ENCODE measurements around the gene UGT1A9.

The UGT1A9 gene

DNA sequence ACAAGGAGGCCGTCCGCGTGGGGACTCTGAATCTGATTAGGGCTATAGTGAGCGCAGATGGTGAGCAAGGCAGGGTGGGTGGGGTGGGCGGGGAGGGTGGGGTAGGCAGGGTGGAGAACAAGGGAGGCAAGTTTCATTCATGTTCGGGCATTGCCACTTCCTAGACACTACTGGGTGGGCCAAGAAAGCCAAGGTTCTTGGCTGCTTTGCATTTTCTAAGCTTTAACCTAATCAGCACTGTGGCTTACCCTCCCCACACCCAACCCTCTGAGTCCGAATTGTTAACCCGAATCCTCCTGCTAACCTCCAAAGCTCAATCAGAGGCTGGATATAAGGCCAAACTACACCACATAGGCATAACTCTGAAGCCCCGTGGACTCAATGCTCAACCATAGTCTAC lies 124.6 kb downstream of the UGT1A9 start:
- TF ChIP-seq MYC (IDR thresholded peaks at IDR 0.05; ENCODE audit: low read depth, low read length) (no peak), POLR2A (IDR thresholded peaks at IDR 0.05; ENCODE audit: extremely low read depth, insufficient read length) (no peak)
- TF ChIP-seq, protein P1, sequence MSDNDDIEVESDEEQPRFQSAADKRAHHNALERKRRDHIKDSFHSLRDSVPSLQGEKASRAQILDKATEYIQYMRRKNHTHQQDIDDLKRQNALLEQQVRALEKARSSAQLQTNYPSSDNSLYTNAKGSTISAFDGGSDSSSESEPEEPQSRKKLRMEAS (IDR thresholded peaks at IDR 0.05; ENCODE audit: low read depth, low read length) = no peak
- TF ChIP-seq, protein P2, sequence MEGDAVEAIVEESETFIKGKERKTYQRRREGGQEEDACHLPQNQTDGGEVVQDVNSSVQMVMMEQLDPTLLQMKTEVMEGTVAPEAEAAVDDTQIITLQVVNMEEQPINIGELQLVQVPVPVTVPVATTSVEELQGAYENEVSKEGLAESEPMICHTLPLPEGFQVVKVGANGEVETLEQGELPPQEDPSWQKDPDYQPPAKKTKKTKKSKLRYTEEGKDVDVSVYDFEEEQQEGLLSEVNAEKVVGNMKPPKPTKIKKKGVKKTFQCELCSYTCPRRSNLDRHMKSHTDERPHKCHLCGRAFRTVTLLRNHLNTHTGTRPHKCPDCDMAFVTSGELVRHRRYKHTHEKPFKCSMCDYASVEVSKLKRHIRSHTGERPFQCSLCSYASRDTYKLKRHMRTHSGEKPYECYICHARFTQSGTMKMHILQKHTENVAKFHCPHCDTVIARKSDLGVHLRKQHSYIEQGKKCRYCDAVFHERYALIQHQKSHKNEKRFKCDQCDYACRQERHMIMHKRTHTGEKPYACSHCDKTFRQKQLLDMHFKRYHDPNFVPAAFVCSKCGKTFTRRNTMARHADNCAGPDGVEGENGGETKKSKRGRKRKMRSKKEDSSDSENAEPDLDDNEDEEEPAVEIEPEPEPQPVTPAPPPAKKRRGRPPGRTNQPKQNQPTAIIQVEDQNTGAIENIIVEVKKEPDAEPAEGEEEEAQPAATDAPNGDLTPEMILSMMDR (IDR thresholded peaks at IDR 0.05; ENCODE audit: low read depth, low read length) = no peak
- DNase-seq (ENCODE audit: low read depth) = no peak
- H3K4me3 ChIP-seq (ENCODE audit: low read depth, low read length) = no peak overlapping the region

DNA sequence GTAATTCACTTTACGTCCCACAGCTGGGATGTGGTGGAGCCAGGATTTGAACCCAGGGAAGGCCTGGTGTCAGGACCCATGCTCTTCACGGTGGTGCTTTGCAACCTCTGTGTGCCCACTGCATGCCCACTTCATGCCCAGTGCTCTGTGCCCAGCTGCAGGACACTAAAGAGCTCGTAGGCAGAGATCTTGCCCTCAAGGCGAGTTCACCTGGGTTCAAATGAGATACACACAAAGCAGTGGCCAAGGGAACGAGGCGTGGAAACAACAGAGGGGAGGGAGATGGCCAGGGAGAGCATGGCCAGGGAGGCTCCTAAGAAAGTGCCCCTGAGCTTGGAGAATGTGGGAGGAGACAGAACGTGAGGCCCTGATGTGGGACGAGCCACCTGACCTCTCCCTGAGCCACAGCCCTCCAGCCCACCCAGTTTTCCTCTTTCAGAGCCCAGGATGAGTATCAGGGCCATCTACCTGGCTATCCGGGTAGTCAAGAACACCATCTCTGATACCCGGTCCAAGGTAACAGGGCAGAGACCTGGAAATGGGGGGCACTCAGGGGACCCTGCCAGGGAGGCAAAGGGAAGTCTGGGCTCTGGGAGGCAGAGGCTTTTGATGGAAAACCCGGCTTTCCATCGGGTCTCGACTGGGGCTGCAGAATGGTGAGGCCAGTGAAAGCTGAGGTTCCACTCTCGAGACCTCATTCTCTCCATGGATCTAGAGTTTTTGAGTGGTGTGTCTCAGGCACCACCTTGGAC lies 126.8 kb downstream of the UGT1A9 start:
- H3K4me3 ChIP-seq (ENCODE audit: low read depth, low read length) = no peak overlapping the region
- TF ChIP-seq, protein P2 (IDR thresholded peaks at IDR 0.05; ENCODE audit: low read depth, low read length) = no peak
- no peak for DNase-seq (ENCODE audit: low read depth)

DNA sequence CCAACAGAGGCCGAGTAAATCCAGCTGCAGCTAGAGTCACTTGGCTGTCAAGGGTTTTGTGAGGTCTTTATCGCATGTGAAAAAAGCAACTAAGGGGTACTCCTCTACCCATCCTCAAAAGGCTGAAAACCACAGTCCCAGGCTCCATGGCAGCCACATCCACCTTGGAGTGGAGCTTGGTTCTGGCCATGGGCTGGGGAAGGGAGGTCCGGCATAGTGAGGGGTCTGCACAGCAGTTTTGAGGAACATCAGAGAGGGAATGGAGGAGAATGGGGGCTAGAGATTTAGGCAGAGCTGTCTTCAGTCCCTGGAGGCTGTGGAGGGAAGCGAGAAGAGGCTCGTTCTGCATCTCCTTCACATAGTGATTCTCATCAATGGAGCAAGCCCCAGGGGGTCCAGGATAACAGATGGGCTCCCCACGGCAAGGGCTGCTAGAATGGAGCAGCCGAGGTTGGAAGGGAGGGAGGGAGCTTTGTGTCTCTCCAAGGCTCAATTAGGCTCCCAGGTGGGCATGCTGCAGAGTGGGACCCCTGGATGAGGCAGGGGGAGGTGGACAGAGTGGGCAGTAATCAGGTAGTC lies 127.5 kb downstream of the UGT1A9 start:
- TF ChIP-seq POLR2A (IDR thresholded peaks at IDR 0.05; ENCODE audit: extremely low read depth, insufficient read length) (no peak), MYC (IDR thresholded peaks at IDR 0.05; ENCODE audit: low read depth, low read length) (no peak)
- TF ChIP-seq, protein P2 (IDR thresholded peaks at IDR 0.05; ENCODE audit: low read depth, low read length) = no peak
- TF ChIP-seq, protein P1 (IDR thresholded peaks at IDR 0.05; ENCODE audit: low read depth, low read length) = no peak
- H3K4me3 ChIP-seq (ENCODE audit: low read depth, low read length) = no peak overlapping the region
- DNase-seq (ENCODE audit: low read depth) = no peak

DNA sequence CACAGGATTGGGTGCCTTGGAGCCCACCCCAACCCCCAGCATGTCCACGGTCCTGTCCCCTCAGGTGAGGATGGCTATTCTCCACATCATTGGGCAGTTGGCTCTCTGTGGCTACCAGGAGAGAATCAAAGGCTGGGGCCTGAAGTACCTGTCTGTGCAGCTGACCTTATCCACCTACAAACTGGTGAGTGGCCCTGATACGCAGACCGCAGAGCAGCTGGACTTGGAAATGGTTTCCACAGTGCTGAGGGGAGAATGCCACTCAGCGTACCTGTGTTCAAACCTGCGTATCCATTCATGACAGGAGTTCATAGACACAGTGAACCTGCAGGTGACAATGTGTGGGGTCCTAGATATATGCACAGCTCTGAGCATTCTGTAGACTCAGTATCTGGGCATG lies 128.0 kb downstream of the UGT1A9 start:
- no peak overlapping the region for H3K4me3 ChIP-seq (ENCODE audit: low read depth, low read length)
- TF ChIP-seq, protein P1 (IDR thresholded peaks at IDR 0.05; ENCODE audit: low read depth, low read length) = no peak
- TF ChIP-seq POLR2A (IDR thresholded peaks at IDR 0.05; ENCODE audit: extremely low read depth, insufficient read length) (no peak), MYC (IDR thresholded peaks at IDR 0.05; ENCODE audit: low read depth, low read length) (no peak)
- TF ChIP-seq, protein P2 (IDR thresholded peaks at IDR 0.05; ENCODE audit: low read depth, low read length) = no peak
- DNase-seq (ENCODE audit: low read depth) = no peak

DNA sequence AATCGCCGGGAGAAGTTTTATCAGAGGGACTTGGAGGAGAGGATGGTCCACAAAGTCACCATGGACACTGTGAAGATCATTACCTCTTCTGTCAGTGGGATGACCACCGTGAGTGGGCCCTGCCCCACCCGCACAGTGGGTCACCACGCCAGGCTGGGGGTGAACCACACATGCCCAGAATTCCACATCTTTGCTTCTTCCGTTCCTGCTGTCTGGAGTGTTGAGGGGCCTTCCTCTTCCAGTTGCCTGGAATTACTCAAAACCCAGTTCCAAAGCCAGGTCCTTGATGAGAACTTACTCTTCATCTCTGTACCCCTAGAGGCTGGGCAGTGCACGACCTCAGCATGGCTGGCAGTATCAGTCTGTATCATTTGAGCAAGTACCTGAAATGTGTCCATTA lies 128.5 kb downstream of the UGT1A9 start:
- H3K4me3 ChIP-seq (ENCODE audit: low read depth, low read length) = no peak overlapping the region
- TF ChIP-seq, protein P1 (IDR thresholded peaks at IDR 0.05; ENCODE audit: low read depth, low read length) = no peak
- TF ChIP-seq POLR2A (IDR thresholded peaks at IDR 0.05; ENCODE audit: extremely low read depth, insufficient read length) (no peak), MYC (IDR thresholded peaks at IDR 0.05; ENCODE audit: low read depth, low read length) (no peak)
- TF ChIP-seq, protein P2 (IDR thresholded peaks at IDR 0.05; ENCODE audit: low read depth, low read length) = no peak
- no peak for DNase-seq (ENCODE audit: low read depth)
